ENCODE measurements around the gene ZNF669. TPM values are rescaled to one million over a fixed set of nuclear protein-coding genes. Genes with fewer than 3 reads are reported as not detected.

ZNF669 gene
- total and polyA plus RNA-seq, 7 experiments from 2014 or later, result 7.9 to 22.6 (median 15.0) TPM

- DNase-seq, result no peak
- CTCF ChIA-PET, result no interaction called here
Measured at GRCh38 chr1:247096112-247096511, 8.0 kb downstream of the ZNF669 start.

GRCh38 chr1:247090455-247090854 lies 13.7 kb downstream of the ZNF669 start:
- Mint-ChIP-seq H3K9me3 (peaks cover 0 to 32% (median 11%) of the 10 kb centered on the region in 11 donors), H3K4me3 (no peak overlapping the region), H3K4me1 (no peaks in the 10 kb centered on the region), H3K27ac (no peak overlapping the region), H3K36me3 (no peaks in the 10 kb centered on the region), H3K27me3 (no peaks in the 10 kb centered on the region)
- Histone ChIP-seq H3K36me3 (ENCODE audit: control insufficient read depth in 2 of 3, insufficient read depth in 3 of 3, low read length in 3 of 3) (no peaks in the 10 kb centered on the region), H3K4me1 (ENCODE audit: control insufficient read depth in 2 of 2, insufficient read depth in 2 of 2, low read length in 2 of 2) (no peaks in the 10 kb centered on the region), H3K9me3 (ENCODE audit: control insufficient read depth in 2 of 3, low read length in 3 of 3) (peaks cover 0 to 16% (median 0%) of the 10 kb centered on the region in 3 experiments), H3K27me3 (ENCODE audit: control insufficient read depth in 2 of 2, insufficient read depth in 2 of 2, low read length in 2 of 2) (no peaks in the 10 kb centered on the region), H3K27ac (ENCODE audit: low read depth, low read length) (no peak overlapping the region), H3K4me3 (ENCODE audit: low read length) (no peak overlapping the region)
- intact Hi-C loops (cut with micrococcal nuclease), result no loop called here
- ATAC-seq (peak; percentile 18), DNase-seq (no peak)
- ChIA-PET POLR2A (no interaction called here), CTCF (no interaction called here)

More at GRCh38 chr1:247096112-247096511, 8.0 kb downstream of the ZNF669 start:
- Histone ChIP-seq H3K36me3 (ENCODE audit: control insufficient read depth in 2 of 3, insufficient read depth in 3 of 3, low read length in 3 of 3) (peaks cover 10 to 16% (median 10%) of the 10 kb centered on the region in 3 experiments), H3K4me3 (ENCODE audit: low read length) (no peak overlapping the region), H3K27ac (ENCODE audit: low read depth, low read length) (no peak overlapping the region), H3K4me1 (ENCODE audit: control insufficient read depth in 2 of 2, insufficient read depth in 2 of 2, low read length in 2 of 2) (no peaks in the 10 kb centered on the region), H3K27me3 (ENCODE audit: control insufficient read depth in 2 of 2, insufficient read depth in 2 of 2, low read length in 2 of 2) (no peaks in the 10 kb centered on the region), H3K9me3 (ENCODE audit: control insufficient read depth in 2 of 3, low read length in 3 of 3) (peaks cover 0 to 65% (median 11%) of the 10 kb centered on the region in 3 experiments)
- Mint-ChIP-seq H3K27ac (no peak overlapping the region), H3K9me3 (peaks cover 8 to 87% (median 56%) of the 10 kb centered on the region in 11 donors), H3K4me1 (no peaks in the 10 kb centered on the region), H3K4me3 (no peak overlapping the region), H3K27me3 (no peaks in the 10 kb centered on the region), H3K36me3 (peaks cover 15 to 51% (median 35%) of the 10 kb centered on the region in 5 donors)
- POLR2A ChIA-PET, result no interaction called here
- intact Hi-C loops (cut with micrococcal nuclease), result no loop called here
- no peak for ATAC-seq

DNA sequence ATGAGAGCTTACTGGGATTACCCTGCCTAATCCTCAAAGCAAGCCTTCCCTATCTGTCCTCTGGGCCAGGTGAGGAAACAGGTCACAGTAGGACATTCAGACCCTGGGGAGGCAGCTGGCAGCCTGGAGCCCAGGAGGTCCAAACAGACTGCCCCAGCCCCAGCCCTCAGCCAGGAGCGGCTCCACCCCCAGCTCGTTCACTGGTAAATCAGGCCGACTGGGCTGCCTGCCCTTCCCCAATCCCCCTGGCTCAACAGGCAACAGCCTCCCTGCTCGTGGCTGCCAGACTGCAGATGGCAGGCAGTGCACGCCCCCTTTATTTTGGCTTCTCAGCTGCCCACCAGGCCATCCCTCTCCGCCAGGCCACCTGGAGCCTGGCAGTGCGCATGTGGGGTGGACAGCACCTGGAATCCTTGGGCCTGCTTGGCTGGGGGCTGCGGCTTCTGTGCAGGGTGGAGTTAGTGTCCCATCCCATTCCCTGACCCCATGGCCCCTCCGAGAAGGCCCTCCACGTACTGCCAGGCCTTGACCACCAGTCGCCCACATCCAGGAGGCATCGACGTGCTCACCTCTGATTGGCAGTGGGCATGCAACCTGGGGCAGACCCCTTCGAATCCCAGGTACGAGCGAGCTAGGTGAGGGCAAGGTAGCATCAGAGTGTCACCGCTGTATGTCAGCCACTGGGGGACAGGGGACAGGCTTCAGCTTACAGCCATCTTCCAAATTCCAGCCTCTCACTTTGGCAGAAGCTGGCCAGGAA lies 14.4 kb downstream of the ZNF669 start:
- ChIA-PET POLR2A (no interaction called here), CTCF (no interaction called here)
- intact Hi-C loops (cut with micrococcal nuclease), result no loop called here
- peaks cover 0 to 12% (median 0%) of the 10 kb centered on the region in 3 experiments for H3K9me3 ChIP-seq (ENCODE audit: control insufficient read depth in 2 of 3, low read length in 3 of 3)
- no peaks in the 10 kb centered on the region for H3K27me3 Mint-ChIP-seq
- no peak for DNase-seq
- peaks cover 0 to 27% (median 11%) of the 10 kb centered on the region in 11 donors for H3K9me3 Mint-ChIP-seq
- no peaks in the 10 kb centered on the region for H3K36me3 ChIP-seq (ENCODE audit: control insufficient read depth in 2 of 3, insufficient read depth in 3 of 3, low read length in 3 of 3)
- no peak overlapping the region for H3K4me3 ChIP-seq (ENCODE audit: low read length)
- no peak overlapping the region for H3K4me3 Mint-ChIP-seq
- H3K4me1 ChIP-seq (ENCODE audit: control insufficient read depth in 2 of 2, insufficient read depth in 2 of 2, low read length in 2 of 2), result no peaks in the 10 kb centered on the region
- H3K27ac Mint-ChIP-seq, result no peak overlapping the region
- H3K4me1 Mint-ChIP-seq, result no peaks in the 10 kb centered on the region
- ATAC-seq, result no peak
- no peaks in the 10 kb centered on the region for H3K27me3 ChIP-seq (ENCODE audit: control insufficient read depth in 2 of 2, insufficient read depth in 2 of 2, low read length in 2 of 2)
- no peak overlapping the region for H3K27ac ChIP-seq (ENCODE audit: low read depth, low read length)
- no peaks in the 10 kb centered on the region for H3K36me3 Mint-ChIP-seq

GRCh38 chr1:247088967-247089366 lies 15.2 kb downstream of the ZNF669 start:
- Histone ChIP-seq H3K27me3 (ENCODE audit: control insufficient read depth in 2 of 2, insufficient read depth in 2 of 2, low read length in 2 of 2) (no peaks in the 10 kb centered on the region), H3K36me3 (ENCODE audit: control insufficient read depth in 2 of 3, insufficient read depth in 3 of 3, low read length in 3 of 3) (no peaks in the 10 kb centered on the region), H3K4me1 (ENCODE audit: control insufficient read depth in 2 of 2, insufficient read depth in 2 of 2, low read length in 2 of 2) (no peaks in the 10 kb centered on the region), H3K9me3 (ENCODE audit: control insufficient read depth in 2 of 3, low read length in 3 of 3) (peaks cover 0 to 8% (median 0%) of the 10 kb centered on the region in 3 experiments), H3K4me3 (ENCODE audit: low read length) (no peak overlapping the region), H3K27ac (ENCODE audit: low read depth, low read length) (no peak overlapping the region)
- intact Hi-C loops (cut with micrococcal nuclease), result no loop called here
- Mint-ChIP-seq H3K36me3 (no peaks in the 10 kb centered on the region), H3K9me3 (peaks cover 0 to 20% (median 11%) of the 10 kb centered on the region in 11 donors), H3K4me3 (no peak overlapping the region), H3K4me1 (no peaks in the 10 kb centered on the region), H3K27ac (no peak overlapping the region), H3K27me3 (no peaks in the 10 kb centered on the region)
- ChIA-PET POLR2A (no interaction called here), CTCF (no interaction called here)
- DNase-seq (no peak), ATAC-seq (no peak)

GRCh38 chr1:247087256-247087655 lies 16.9 kb downstream of the ZNF669 start:
- Mint-ChIP-seq H3K4me3 (no peak overlapping the region), H3K4me1 (no peaks in the 10 kb centered on the region), H3K9me3 (peaks cover 0 to 19% (median 2%) of the 10 kb centered on the region in 11 donors), H3K27ac (no peak overlapping the region), H3K36me3 (peaks cover 0 to 4% (median 0%) of the 10 kb centered on the region in 5 donors), H3K27me3 (peaks cover 0 to 9% (median 7%) of the 10 kb centered on the region in 5 donors)
- DNase-seq, result no peak
- Histone ChIP-seq H3K36me3 (ENCODE audit: control insufficient read depth in 2 of 3, insufficient read depth in 3 of 3, low read length in 3 of 3) (no peaks in the 10 kb centered on the region), H3K27me3 (ENCODE audit: control insufficient read depth in 2 of 2, insufficient read depth in 2 of 2, low read length in 2 of 2) (no peaks in the 10 kb centered on the region), H3K27ac (ENCODE audit: low read depth, low read length) (no peak overlapping the region), H3K4me3 (ENCODE audit: low read length) (no peak overlapping the region), H3K4me1 (ENCODE audit: control insufficient read depth in 2 of 2, insufficient read depth in 2 of 2, low read length in 2 of 2) (no peaks in the 10 kb centered on the region), H3K9me3 (ENCODE audit: control insufficient read depth in 2 of 3, low read length in 3 of 3) (no peaks in the 10 kb centered on the region)
- intact Hi-C loops (cut with micrococcal nuclease), result no loop called here
- ChIA-PET CTCF (no interaction called here), POLR2A (no interaction called here)
- ATAC-seq, result peak; percentile 18

- ATAC-seq, result no peak
- H3K27ac Mint-ChIP-seq, result no peak overlapping the region
- POLR2A ChIA-PET, result interaction anchor here (0.8 kb wide), 1 partner anchor 155 kb away, joined by 3 read pairs; no protein-coding TSS in a partner anchor
Measured at GRCh38 chr1:247085310-247085709, 18.8 kb downstream of the ZNF669 start.

DNA sequence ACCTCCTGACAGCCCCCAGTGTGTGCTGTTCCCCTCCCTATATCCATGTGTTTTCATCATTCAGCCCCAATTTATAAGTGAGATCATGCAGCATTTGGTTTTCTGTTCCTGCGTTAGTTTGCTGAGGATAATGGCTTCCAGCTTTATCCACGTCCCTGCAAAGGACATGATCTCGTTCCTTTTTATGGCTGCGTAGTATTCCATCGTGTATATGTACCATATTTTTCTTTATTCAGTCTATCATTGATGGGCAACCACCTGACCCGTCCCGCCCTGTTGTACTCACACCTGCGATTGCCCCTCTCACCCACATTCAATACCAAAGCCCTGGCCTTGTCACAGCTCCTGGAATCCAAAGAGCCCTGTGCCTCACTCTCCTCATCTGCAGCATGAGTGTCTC lies 19.4 kb downstream of the ZNF669 start:
- H3K9me3 ChIP-seq (ENCODE audit: control insufficient read depth in 2 of 3, low read length in 3 of 3), result no peaks in the 10 kb centered on the region
- no peaks in the 10 kb centered on the region for H3K4me1 ChIP-seq (ENCODE audit: control insufficient read depth in 2 of 2, insufficient read depth in 2 of 2, low read length in 2 of 2)
- Mint-ChIP-seq H3K9me3 (peaks cover 0 to 19% (median 0%) of the 10 kb centered on the region in 11 donors), H3K36me3 (peaks cover 0 to 4% (median 0%) of the 10 kb centered on the region in 5 donors), H3K27me3 (peaks cover 0 to 12% (median 8%) of the 10 kb centered on the region in 5 donors), H3K4me1 (peaks cover 0 to 3% (median under 1%) of the 10 kb centered on the region in 7 donors), H3K27ac (no peak overlapping the region), H3K4me3 (no peak overlapping the region)
- ATAC-seq, result no peak
- POLR2A ChIA-PET, result interaction anchor here (0.8 kb wide), 1 partner anchor 154 kb away, joined by 3 read pairs; no protein-coding TSS in a partner anchor
- CTCF ChIA-PET, result no interaction called here
- no peaks in the 10 kb centered on the region for H3K27me3 ChIP-seq (ENCODE audit: control insufficient read depth in 2 of 2, insufficient read depth in 2 of 2, low read length in 2 of 2)
- no peaks in the 10 kb centered on the region for H3K36me3 ChIP-seq (ENCODE audit: control insufficient read depth in 2 of 3, insufficient read depth in 3 of 3, low read length in 3 of 3)
- no peak overlapping the region for H3K27ac ChIP-seq (ENCODE audit: low read depth, low read length)
- no peak overlapping the region for H3K4me3 ChIP-seq (ENCODE audit: low read length)
- no peak for DNase-seq
- intact Hi-C loops (cut with micrococcal nuclease), result no loop called here

More at GRCh38 chr1:247085310-247085709, 18.8 kb downstream of the ZNF669 start:
- intact Hi-C loops (cut with micrococcal nuclease), result no loop called here
- H3K27me3 ChIP-seq (ENCODE audit: control insufficient read depth in 2 of 2, insufficient read depth in 2 of 2, low read length in 2 of 2), result no peaks in the 10 kb centered on the region
- no peaks in the 10 kb centered on the region for H3K9me3 ChIP-seq (ENCODE audit: control insufficient read depth in 2 of 3, low read length in 3 of 3)
- H3K9me3 Mint-ChIP-seq, result peaks cover 0 to 19% (median 0%) of the 10 kb centered on the region in 11 donors
- DNase-seq, result no peak
- no peak overlapping the region for H3K27ac ChIP-seq (ENCODE audit: low read depth, low read length)
- no peaks in the 10 kb centered on the region for H3K4me1 ChIP-seq (ENCODE audit: control insufficient read depth in 2 of 2, insufficient read depth in 2 of 2, low read length in 2 of 2)
- no peak overlapping the region for H3K4me3 ChIP-seq (ENCODE audit: low read length)
- H3K27me3 Mint-ChIP-seq, result peaks cover 0 to 12% (median 8%) of the 10 kb centered on the region in 5 donors
- H3K4me1 Mint-ChIP-seq, result no peaks in the 10 kb centered on the region
- CTCF ChIA-PET, result no interaction called here
- H3K36me3 Mint-ChIP-seq, result peaks cover 0 to 4% (median 0%) of the 10 kb centered on the region in 5 donors
- H3K36me3 ChIP-seq (ENCODE audit: control insufficient read depth in 2 of 3, insufficient read depth in 3 of 3, low read length in 3 of 3), result no peaks in the 10 kb centered on the region
- no peak overlapping the region for H3K4me3 Mint-ChIP-seq
